NCI-H146 treated with DMSO at 0.1 percent for 48 hours (cell line): Measurements from ENCODE around the gene LRRC45.
A peak's percentile ranks its signal among the peaks of the same experiment; 100 is the strongest.
"Not testable (repeated sequence)": the region's sequence is repeated elsewhere in the genome, so short reads cannot be mapped to it uniquely, and the experiment has no call there.

Source experiments
- DNase-seq: peaks from one replicate; lab custom pipeline; 2025; ENCODE audit not compliant: unreplicated experiment; lab: John Stamatoyannopoulos, UW

LRRC45 gene

DNA sequence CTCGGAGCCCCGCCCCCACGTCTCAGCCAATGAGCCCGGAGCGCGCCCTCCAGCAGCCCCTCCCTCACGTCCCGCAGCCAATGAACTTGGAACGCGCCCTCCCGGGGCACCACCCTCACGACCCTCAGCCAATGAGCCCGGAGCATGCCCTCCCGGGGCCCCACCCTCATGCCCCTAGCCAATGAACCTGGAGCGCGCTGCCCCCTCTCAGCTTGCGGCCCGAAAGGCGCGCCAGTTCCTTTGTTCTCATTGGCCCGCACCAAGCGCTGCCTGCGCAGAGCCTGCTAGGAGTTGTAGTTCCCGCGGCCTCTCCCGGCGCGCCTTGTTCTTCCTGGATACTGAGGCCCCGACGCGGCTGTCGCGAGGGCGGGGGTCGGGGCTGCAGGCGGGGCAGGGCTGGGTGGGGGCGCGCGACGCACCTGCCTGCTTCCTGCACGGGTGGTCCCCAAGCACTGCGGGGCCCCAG lies at the start of gene LRRC45:
LRRC45 (plus strand) TSS at position 325 of the 466 bp plus-strand sequence. CDS start 339 bp downstream, outside the sequence.
- DNase-seq: peak; percentile 99

GRCh38 chr17:81973432-81973831 lies 49.7 kb upstream of the LRRC45 start:
- no peak for DNase-seq

GRCh38 chr17:81976332-81977210 lies 46.5 kb upstream of the LRRC45 start:
- peak; percentile 19 for DNase-seq

- peak; percentile 63 for DNase-seq
These were observed 45.8 kb upstream of the LRRC45 start, which contains the start of gene ASPSCR1 for GRCh38 chr17:81977211-81977808. Gene ASPSCR1, plus strand, starts transcription at chr17:81977629. Its CDS starts 18 bp downstream, at chr17:81977647.

DNA sequence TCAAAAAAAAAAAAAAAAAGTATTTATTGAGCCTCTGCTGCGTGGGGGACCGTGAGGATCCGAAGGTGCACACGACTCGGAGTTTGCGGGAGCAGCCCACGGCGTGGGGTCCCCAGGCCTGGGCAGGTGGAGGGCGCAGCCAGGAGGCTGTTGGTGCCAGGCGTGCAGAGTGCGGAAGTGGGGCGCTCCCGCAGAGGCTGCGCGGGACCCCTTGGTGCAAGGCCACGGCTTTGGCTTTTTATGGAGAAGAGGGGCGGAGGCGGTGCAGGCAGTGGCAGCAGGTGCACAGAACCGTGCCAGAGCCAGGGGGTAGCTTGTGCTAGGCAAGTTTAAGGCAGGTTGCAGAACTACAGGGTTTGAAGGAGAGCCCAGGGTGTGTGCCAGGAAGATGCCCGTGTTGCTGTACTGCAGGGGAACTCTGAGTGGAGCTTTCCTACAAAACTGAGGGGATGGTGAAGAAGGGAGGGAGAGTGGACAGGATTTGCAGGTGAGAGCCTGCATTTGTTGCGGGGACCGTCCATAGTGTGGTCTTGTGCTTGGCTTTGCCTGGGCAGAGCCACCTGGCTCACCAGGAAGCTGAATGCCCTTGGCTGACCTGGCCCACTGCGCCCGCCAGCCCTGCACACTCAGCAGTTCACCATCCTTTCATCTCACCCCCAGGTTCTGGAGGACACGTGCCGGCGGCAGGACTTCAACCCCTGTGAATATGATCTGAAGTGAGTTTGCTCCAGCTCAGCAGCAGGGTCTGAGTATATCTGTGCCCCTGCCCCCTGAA lies 44.4 kb upstream of the LRRC45 start:
- no peak for DNase-seq

DNA sequence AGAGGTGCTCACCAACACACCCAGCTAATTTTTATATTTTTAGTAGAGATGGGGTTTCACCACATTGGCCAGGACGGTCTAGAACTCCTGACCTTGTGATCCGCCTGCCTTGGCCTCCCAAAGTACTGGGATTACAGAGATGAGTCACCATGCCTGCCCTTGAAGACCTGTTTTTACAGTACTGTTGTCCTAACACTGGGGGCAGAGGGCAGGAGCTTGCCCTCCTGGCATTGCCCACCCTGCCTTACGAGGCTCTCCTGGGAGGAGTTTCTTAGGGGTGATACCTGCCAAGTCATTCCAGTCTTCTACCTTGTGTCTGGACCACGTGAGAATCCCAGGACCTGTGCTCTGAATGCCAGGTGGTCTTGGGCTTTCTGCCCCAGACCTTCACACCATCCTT lies 43.0 kb upstream of the LRRC45 start:
- no peak for DNase-seq

GRCh38 chr17:81980707-81981343 lies 42.3 kb upstream of the LRRC45 start:
- DNase-seq: no peak

DNA sequence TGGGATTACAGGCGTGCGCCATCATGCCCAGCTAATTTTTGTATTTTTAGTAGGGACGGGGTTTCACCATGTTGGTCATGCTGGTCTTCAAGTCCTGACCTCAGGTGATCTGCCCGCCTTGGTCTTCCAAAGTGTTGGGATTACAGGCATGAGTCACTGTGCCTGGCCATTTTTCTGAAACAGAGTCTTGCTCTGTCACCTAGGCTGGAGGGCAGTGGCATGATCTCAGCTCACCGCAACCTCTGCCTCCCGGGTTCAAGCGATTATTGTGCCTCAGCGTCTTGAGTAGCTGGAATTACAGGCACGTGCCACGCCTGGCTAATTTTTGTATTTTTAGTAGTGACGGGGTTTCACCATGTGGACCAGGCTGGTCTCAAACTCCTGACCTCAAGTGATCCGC lies 41.6 kb upstream of the LRRC45 start:
- not testable (repeated sequence) for DNase-seq

DNA sequence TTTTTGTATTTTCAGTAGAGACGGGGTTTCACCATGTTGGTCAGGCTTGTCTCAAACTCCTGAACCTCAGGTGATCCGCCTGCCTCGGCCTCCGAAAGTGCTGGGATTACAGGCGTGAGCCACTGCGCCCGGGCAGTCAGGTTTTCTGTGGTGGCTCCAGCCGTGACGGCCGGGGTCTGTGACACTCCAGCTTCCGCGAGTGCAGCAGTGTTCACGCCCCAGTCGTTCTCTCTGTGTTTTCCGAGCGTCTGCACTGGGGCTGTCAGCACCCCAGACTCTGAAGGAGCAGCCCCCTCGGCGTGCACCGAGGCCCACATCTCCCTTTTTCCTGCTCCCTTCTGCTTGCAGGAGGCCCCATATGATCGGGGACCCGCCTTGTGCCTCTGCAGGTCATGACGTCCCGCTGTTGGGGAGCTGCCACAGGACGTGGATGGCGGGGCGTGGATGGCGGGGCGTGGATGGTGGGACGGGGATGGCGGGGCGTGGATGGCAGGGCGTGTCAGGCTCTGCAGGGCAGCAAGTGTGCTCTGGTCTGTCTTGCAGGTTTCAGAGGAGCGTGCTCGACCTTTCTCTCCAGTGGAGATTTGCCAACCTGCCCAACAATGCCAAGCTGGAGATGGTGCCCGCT lies 40.0 kb upstream of the LRRC45 start:
- no peak for DNase-seq

DNA sequence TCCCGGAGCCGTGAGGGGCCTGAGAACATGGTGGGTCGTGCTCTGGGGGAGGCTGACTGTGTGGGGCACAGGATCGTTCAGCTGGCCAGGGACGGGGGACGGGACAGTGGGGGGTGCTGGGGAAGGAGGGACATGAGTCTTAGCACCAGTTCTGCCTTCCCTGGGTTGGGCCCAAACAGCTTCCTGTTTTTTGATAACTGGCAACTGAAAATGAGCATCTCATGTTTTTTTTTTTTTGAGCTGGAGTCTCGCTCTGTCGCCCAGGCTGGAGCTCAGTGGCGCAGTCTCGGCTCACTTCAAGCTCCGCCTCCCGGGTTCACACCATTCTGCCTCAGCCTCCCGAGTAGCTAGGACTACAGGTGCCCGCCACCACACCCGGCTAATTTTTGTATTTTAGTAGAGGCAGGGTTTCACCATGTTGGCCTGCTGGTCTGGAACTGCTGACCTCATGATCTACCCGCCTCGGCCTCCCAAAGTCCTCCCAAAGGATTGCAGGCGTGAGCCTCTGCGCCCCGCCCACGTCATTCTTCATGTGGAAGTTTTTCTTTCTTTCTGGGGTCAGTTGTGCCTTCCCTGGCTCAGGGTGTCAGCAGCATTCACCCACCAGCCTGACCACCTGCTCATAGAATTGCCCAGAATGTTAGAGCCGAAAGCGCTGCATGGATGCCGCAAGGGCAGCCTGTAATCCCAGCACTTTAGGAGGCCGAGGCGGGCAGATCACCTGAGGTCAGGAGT lies 39.3 kb upstream of the LRRC45 start:
- no peak for DNase-seq

- DNase-seq: no peak
These were observed 38.2 kb upstream of the LRRC45 start for GRCh38 chr17:81984773-81985410.

- no peak for DNase-seq
These were observed 36.5 kb upstream of the LRRC45 start for GRCh38 chr17:81986606-81987005.

GRCh38 chr17:81987161-81987770 lies 35.8 kb upstream of the LRRC45 start:
- no peak for DNase-seq

- no peak for DNase-seq
These were observed 32.0 kb upstream of the LRRC45 start for GRCh38 chr17:81990836-81991683.

GRCh38 chr17:81991684-81992305 lies 31.3 kb upstream of the LRRC45 start:
- DNase-seq: no peak

DNA sequence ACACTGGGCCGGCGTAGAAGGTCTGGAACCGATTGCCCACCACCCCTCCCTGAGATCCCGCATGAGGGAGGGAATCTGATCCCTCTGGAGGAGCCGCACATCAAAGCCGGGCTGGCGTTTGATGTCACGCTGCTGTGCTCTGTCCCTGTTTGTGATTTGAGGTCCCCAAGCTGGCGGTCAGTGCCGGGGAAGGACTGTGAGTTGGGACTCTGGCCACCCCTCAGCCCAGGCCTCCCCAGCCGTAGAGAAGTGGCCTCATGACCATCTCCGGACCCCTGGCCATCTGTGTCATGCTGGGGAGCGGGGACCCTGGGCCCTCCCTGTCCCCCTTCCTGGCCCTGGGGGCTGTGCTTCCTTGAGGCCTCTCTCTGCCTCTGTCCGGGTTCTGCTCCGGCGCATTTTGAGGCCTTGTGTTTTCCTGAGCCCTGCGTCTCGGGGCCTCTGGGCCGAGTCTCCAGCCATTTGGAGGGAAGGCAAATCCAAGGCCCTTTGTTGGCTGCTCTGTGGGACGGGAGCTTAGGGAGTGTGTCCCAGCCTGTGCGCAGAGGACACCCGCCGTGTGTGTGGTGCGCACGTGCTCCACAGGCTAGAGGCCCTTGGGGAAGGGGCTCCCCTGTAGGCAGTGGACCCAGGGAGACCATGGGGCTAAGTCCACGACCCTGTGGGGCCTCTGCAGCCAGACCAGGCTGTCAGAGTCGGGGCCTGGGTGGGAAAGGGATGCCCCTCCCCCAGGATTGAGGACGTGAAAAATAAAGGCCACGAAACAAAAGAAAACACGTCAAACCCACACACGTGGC lies 30.6 kb upstream of the LRRC45 start:
- DNase-seq: no peak
